Keratinocyte (primary cell): Measurements from ENCODE around the gene GLCE. TPM values are rescaled to one million over a fixed set of nuclear protein-coding genes. Genes with fewer than 3 reads are reported as not detected.

Experiments used
- DNase-seq: peaks from one replicate; pipeline ENCODE4 v3.0.0-alpha.2; 2011; ENCODE audit warnings: low read depth, missing footprints, low spot score
- FAIRE-seq: peaks from 2 replicates; lab custom pipeline; 2011; peaks lifted over from hg19 to GRCh38; lab: Jason Lieb, UNC
- H2AFZ ChIP-seq: 2 replicates; pipeline ENCODE4 v1.6.0; 2012; ENCODE audit warnings: low read length, control low read depth, inconsistent platforms; ENCODE audit not compliant: control insufficient read depth
- H3K27ac ChIP-seq: 2 replicates; pipeline ENCODE4 v1.5.1; 2011; ENCODE audit warnings: low read length; ENCODE audit not compliant: control insufficient read depth, insufficient read depth
- H3K27me3 ChIP-seq: 3 replicates; pipeline ENCODE4 v1.6.0; 2011; ENCODE audit warnings: low read length; ENCODE audit not compliant: control insufficient read depth, insufficient read depth; ENCODE audit errors: extremely low read depth
- H3K36me3 ChIP-seq, 2 experiments: 2 replicates in 1 of 2; 3 replicates in 1 of 2; pipeline ENCODE4 v1.5.1; 2011; ENCODE audit warnings: low read length in 2 of 2, mild to moderate bottlenecking in 1 of 2; ENCODE audit not compliant: control insufficient read depth in 2 of 2, insufficient read depth in 2 of 2; ENCODE audit errors: extremely low read depth in 1 of 2
- H3K4me1 ChIP-seq: 3 replicates; pipeline ENCODE4 v1.5.1; 2011; ENCODE audit warnings: low read length; ENCODE audit not compliant: control insufficient read depth, insufficient read depth; ENCODE audit errors: extremely low read depth
- H3K4me2 ChIP-seq: 3 replicates; pipeline ENCODE4 v1.6.0; 2011; ENCODE audit warnings: low read depth, low read length; ENCODE audit not compliant: control insufficient read depth, insufficient read depth; ENCODE audit errors: extremely low read depth
- H3K4me3 ChIP-seq, 3 experiments: fragments of 200-600 bp in 1 of 3; sonication (generic) in 1 of 3; 2 replicates in 2 of 3; 3 replicates in 1 of 3; pipeline ENCODE4 v1.5.1; 2011 to 2016; ENCODE audit warnings: low read length in 3 of 3, mild to moderate bottlenecking in 3 of 3, control low read depth in 2 of 3, inconsistent platforms in 1 of 3, low read depth in 1 of 3, mixed read lengths in 1 of 3, mixed run types in 1 of 3, moderate library complexity in 1 of 3; ENCODE audit not compliant: control insufficient read depth in 2 of 3, insufficient read depth in 2 of 3; ENCODE audit errors: extremely low read depth in 1 of 3
- H3K79me2 ChIP-seq: 2 replicates; pipeline ENCODE4 v1.6.0; 2012; ENCODE audit warnings: low read length; ENCODE audit not compliant: control insufficient read depth, insufficient read depth
- H3K9ac ChIP-seq: 3 replicates; pipeline ENCODE4 v1.6.0; 2011; ENCODE audit warnings: low read length; ENCODE audit not compliant: control insufficient read depth, insufficient read depth; ENCODE audit errors: extremely low read depth
- H3K9me1 ChIP-seq: 3 replicates; pipeline ENCODE4 v1.6.0; 2011; ENCODE audit warnings: low read length; ENCODE audit not compliant: control insufficient read depth, insufficient read depth; ENCODE audit errors: extremely low read depth
- H3K9me3 ChIP-seq: 2 replicates; pipeline ENCODE4 v1.5.1; 2012; ENCODE audit warnings: low read depth, low read length; ENCODE audit not compliant: control insufficient read depth
- H4K20me1 ChIP-seq: 3 replicates; pipeline ENCODE4 v1.6.0; 2011; ENCODE audit warnings: low read length; ENCODE audit not compliant: control insufficient read depth, insufficient read depth; ENCODE audit errors: extremely low read depth
- CTCF ChIP-seq, 3 experiments: IDR thresholded peaks in 1 of 3; conservative IDR thresholded peaks in 1 of 3; optimal IDR thresholded peaks in 1 of 3; 2 replicates in 2 of 3; 3 replicates in 1 of 3; pipeline versions ENCODE3 to v1.5.1; 2011; ENCODE audit warnings: low read length in 3 of 3, mild to moderate bottlenecking in 3 of 3, moderate library complexity in 2 of 3, control low read depth in 1 of 3, inconsistent platforms in 1 of 3; ENCODE audit not compliant: insufficient read depth in 2 of 3; ENCODE audit errors: extremely low read depth in 1 of 3
- EZH2 ChIP-seq: IDR thresholded peaks from one replicate; pipeline ENCODE4 v1.6.1; 2012; ENCODE audit warnings: inconsistent platforms, mild to moderate bottlenecking, low read length, moderate library complexity
- dilution Hi-C: fragments of 300-500 bp; cut with MboI; formaldehyde crosslinking; loops from one replicate; pipeline ENCODE4 v1.7.0; 2020; ENCODE audit warnings: low sequenced_read_pairs; ENCODE audit not compliant: extremely low pct_ligation_motif_present
- polyA plus RNA-seq, 5 experiments: library from polyadenylated mRNA; depleted of rRNA in 3 of 5; stranded (reverse) in 3 of 5; stranded (forward) in 1 of 5; unstranded in 1 of 5; fragments of >200 nt; gene quantifications; 1 replicate in 1 of 5; 2 replicates in 3 of 5; 3 replicates in 1 of 5; pipeline versions ENCODE4 v1.2.1 to v1.2.3, GENCODE V29; 2011 to 2012; ENCODE audit warnings: missing spikeins in 2 of 5, low read depth in 1 of 5, low replicate concordance in 1 of 5

The GLCE gene
- polyA plus RNA-seq, 1 donor (not counting 4 experiments of a cell fraction or from before 2014, with no cell fraction given) = 16.3 TPM

- H3K4me1 ChIP-seq = peaks cover 6% of the 10 kb centered on the region
- H3K36me3 ChIP-seq = no peaks in the 10 kb centered on the region
- dilution Hi-C loops = no loop called here
- DNase-seq = no peak
- no peak overlapping the region for H3K4me2 ChIP-seq
- no peak overlapping the region for H3K4me3 ChIP-seq
- no peak overlapping the region for H3K27ac ChIP-seq
- FAIRE-seq = no peak
- no peaks in the 10 kb centered on the region for H3K9me3 ChIP-seq
- no peaks in the 10 kb centered on the region for H3K79me2 ChIP-seq
- no peak overlapping the region for H2AFZ ChIP-seq
- H3K9me1 ChIP-seq = no peaks in the 10 kb centered on the region
- no peaks in the 10 kb centered on the region for H3K27me3 ChIP-seq
- H4K20me1 ChIP-seq = no peaks in the 10 kb centered on the region
- no peak overlapping the region for H3K9ac ChIP-seq
- no peak for TF ChIP-seq CTCF (optimal IDR thresholded peaks at IDR 0.05 in 1 of 3, IDR thresholded peaks at IDR 0.05 in 1 of 3, conservative IDR thresholded peaks at IDR 0.05 in 1 of 3; ENCODE audit: extremely low read depth in 1 of 3, insufficient read depth in 2 of 3, low read length in 3 of 3)
- no peak for TF ChIP-seq EZH2
Measured at GRCh38 chr15:69185216-69185615, 24.8 kb downstream of the GLCE start.

- no peak for FAIRE-seq
Measured at GRCh38 chr15:69185706-69186105, 25.3 kb downstream of the GLCE start.

More at GRCh38 chr15:69185706-69186105, 25.3 kb downstream of the GLCE start:
- Histone ChIP-seq H3K27me3 (no peaks in the 10 kb centered on the region), H3K9me1 (no peaks in the 10 kb centered on the region), H3K4me3 (no peak overlapping the region), H3K4me2 (no peak overlapping the region), H3K79me2 (no peaks in the 10 kb centered on the region), H3K9ac (no peak overlapping the region), H2AFZ (no peak overlapping the region), H3K27ac (no peak overlapping the region), H3K4me1 (peaks cover 6% of the 10 kb centered on the region), H4K20me1 (no peaks in the 10 kb centered on the region), H3K36me3 (no peaks in the 10 kb centered on the region), H3K9me3 (no peaks in the 10 kb centered on the region)
- dilution Hi-C loops = no loop called here
- TF ChIP-seq CTCF (optimal IDR thresholded peaks at IDR 0.05 in 1 of 3, IDR thresholded peaks at IDR 0.05 in 1 of 3, conservative IDR thresholded peaks at IDR 0.05 in 1 of 3; ENCODE audit: extremely low read depth in 1 of 3, insufficient read depth in 2 of 3, low read length in 3 of 3) = no peak
- TF ChIP-seq EZH2 = no peak
- no peak for DNase-seq
